Activated effector memory CD4-positive, alpha-beta T cell treated with Interleukin-2 at 50 U/mL for 16 hours (primary cell): ENCODE results near the gene STKLD1.
A peak's percentile ranks its signal among the peaks of the same experiment; 100 is the strongest.
"Not testable (repeated sequence)": the region's sequence is repeated elsewhere in the genome, so short reads cannot be mapped to it uniquely, and the experiment has no call there.

ENCODE experiments used
- DNase-seq: peaks from one replicate; pipeline ENCODE4 v3.0.0-alpha.2; 2020

Gene STKLD1

DNA sequence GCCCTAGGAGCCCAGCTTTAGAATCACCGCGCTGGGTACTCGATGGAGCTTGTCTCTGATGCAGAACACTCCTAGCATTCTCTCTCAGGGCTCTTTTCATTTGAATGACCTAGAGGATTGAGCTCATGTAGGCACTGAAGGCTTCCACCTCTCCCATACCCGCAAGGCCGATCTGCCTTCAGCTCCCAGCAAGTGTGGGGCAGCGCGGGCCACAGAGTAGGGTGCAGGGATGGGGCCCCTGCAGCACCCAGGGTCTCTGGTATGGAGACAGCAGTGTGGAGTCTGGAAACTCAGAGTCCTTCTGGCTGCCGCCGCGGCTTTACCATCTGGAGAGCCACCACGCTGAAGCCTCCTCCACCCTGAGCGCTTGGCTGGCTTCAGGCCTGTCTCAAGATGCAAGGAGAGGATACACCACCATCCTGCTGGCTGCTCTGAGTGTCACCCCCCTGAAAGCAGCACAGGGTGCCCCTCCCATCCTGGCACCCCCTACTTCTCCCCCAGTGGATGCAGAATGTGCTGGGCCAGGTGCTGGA is 12.9 kb downstream of the STKLD1 start:
- DNase-seq = no peak

- DNase-seq = no peak
Measured at GRCh38 chr9:133389562-133389961, 13.4 kb downstream of the STKLD1 start.

GRCh38 chr9:133390713-133391112 is 14.5 kb downstream of the STKLD1 start:
- DNase-seq = no peak

DNA sequence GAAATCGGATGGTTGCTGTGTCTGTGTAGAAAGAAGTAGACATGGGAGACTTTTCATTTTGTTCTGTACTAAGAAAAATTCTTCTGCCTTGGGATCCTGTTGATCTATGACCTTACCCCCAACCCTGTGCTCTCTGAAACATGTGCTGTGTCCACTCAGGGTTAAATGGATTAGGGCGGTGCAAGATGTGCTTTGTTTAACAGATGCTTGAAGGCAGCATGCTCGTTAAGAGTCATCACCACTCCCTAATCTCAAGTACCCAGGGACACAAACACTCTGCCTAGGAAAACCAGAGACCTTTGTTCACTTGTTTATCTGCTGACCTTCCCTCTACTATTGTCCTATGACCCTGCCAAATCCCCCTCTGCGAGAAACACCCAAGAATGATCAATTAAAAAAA is 15.3 kb downstream of the STKLD1 start:
- not testable (repeated sequence) for DNase-seq

DNA sequence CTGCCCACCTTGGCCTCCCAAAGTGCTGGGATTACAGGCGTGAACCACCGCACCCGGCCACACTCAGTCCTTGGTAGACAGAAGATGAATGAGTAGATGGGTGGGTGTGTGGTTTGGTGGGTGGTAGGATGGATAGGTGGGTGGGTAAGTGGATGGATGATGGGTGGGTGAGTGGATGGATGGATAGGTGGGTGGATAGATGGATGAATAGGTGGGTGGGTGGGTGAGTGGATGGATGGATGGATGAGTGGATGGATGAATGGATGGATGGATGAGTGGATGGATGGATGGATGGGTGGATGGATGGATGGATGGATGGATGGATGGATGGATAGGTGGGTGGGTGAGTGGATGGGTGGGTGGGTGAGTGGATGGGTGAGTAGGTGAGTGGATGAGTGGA is 16.1 kb downstream of the STKLD1 start:
- not testable (repeated sequence) for DNase-seq

- DNase-seq = no peak
Measured at GRCh38 chr9:133393399-133393798, 17.2 kb downstream of the STKLD1 start.

GRCh38 chr9:133394687-133395271 is 18.6 kb downstream of the STKLD1 start:
- no peak for DNase-seq

DNA sequence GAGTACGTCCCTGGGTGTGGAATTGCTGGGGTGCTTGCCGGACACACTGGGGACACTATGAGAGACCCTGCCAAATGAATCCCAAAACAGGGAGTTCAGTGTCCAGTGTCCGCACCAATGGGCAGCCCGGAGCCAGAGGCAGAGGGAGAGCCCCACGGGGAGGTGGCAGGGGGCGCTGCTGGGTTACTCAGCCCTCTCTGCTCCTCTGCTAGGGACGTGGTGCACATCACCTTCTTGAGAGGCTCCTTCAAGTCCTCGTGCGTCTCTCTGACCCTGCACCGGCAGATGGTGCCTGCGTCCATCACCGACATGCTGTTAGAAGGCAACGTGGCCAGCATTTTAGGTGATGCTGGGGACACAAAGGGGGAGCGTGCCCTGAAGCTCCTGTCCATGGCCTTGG is 20.8 kb downstream of the STKLD1 start:
- DNase-seq = no peak

- no peak for DNase-seq
Measured at GRCh38 chr9:133397370-133397769, 21.2 kb downstream of the STKLD1 start.

DNA sequence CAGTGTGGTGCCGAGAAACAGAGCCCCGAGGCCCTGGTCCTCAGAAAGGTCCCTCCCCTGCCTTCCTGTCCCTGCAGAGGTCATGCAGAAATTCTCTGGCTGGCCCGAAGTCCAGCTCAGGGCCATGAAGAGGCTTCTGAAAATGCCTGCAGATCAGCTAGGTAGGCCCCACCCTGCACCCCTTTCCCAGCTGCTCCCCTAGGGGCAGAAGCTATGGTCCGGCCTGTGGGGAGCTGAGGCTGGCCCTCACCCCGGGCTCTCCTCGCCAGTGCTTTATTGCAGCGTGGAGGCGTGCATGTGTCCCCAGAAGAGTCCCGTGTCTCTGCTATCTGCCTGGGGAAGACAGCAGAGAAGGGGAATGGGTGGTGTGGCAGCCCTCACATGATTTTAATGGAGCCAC is 21.7 kb downstream of the STKLD1 start:
- DNase-seq = no peak

DNA sequence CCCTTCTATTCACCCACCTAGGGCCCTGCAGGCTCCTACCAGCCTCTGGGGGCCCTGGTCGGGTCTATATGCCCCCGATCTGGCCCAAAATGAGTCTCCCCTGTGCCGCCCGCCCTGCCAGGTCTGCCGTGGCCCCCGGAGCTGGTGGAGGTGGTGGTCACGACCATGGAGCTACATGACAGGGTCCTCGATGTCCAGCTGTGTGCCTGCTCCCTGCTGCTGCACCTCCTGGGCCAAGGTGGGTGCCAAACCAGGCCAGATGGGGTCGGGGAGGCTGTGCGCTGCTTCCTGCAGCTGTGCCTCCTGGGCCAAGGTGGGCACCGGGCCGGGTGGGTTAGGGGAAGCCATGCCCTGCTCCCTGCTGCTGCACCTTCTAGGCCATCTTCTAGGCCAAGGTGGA is 24.1 kb downstream of the STKLD1 start:
- no peak for DNase-seq

DNA sequence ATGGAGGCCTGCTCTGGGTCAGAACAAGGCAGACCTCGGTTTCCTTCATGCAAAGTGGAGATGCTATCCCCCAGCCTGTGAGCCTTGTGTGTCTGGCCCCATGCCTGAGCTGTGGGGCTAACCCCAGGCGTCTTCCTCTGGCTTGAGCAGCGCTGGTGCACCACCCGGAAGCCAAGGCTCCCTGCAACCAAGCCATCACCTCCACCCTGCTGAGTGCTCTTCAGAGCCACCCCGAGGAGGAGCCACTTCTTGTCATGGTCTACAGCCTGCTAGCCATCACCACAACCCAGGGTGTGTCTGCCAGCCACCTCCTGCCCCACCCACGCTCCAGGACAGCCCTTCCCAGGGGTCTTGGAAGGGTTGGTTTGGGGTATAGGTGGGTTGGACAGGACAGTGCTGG is 25.4 kb downstream of the STKLD1 start:
- no peak for DNase-seq

DNA sequence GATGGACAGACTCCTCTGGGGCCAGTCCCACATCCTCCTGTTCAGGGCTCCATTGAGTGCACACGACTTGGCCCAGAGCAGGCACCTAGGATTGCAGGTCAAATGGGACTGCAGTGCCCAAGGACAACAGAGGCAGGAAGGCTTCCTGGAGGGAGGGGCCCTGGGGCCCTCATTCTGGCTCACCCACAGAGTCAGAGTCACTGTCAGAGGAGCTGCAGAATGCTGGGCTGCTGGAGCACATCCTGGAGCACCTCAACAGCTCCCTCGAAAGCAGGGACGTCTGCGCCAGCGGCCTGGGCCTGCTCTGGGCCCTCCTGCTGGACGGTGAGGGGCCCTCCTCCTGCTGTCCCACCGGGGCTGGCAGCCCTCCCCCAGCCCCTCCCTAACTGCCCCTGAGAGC is 26.5 kb downstream of the STKLD1 start:
- no peak for DNase-seq

- peak; percentile 37 for DNase-seq
Measured at GRCh38 chr9:133403766-133404453, 27.7 kb downstream of the STKLD1 start.

- DNase-seq = no peak
Measured at GRCh38 chr9:133404454-133405002, 28.4 kb downstream of the STKLD1 start.

DNA sequence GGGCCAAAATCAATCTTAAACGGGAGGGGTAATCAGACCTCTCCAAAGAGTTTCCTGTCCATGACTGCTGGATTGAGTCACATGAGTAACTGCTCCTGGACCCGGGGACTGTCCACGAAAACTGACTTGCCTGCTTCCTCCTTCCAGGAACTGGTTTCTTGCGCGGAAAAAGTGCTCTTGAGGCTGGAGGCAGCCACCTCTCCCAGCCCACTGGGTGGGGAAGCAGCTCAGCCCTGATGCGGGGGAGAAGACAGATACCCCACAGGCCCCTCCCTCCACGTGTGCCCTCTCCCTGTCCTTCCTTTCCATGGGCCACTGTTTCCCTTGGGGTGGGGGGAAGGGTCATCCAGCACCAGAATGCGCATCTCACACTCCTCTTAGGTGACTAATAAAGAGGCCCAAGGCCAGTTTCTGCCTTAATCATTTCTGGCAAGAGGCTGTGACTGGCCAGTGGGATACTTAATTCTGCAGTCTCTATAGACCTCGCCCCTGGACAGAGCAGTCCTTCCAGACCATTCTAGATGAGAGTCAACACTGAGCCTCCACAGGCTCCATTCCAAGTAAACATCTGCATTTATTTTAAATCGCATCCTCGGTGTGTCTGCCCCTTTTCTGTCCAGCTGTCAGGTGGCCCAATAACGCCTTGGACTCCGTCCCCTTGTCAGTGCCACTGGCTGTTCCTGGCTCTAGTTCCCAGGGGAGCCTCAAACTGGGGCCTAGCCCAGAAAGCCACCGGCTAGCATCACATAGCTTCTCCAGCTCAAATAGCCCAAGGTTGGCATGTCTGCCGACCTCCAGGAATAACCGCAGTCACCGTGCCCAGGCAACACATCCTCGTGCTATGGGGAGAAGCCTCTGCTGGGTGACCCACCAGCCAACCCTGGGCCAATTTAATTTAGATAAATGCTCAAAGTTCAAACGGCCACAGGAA is 29.6 kb downstream of the STKLD1 start:
- no peak for DNase-seq

DNA sequence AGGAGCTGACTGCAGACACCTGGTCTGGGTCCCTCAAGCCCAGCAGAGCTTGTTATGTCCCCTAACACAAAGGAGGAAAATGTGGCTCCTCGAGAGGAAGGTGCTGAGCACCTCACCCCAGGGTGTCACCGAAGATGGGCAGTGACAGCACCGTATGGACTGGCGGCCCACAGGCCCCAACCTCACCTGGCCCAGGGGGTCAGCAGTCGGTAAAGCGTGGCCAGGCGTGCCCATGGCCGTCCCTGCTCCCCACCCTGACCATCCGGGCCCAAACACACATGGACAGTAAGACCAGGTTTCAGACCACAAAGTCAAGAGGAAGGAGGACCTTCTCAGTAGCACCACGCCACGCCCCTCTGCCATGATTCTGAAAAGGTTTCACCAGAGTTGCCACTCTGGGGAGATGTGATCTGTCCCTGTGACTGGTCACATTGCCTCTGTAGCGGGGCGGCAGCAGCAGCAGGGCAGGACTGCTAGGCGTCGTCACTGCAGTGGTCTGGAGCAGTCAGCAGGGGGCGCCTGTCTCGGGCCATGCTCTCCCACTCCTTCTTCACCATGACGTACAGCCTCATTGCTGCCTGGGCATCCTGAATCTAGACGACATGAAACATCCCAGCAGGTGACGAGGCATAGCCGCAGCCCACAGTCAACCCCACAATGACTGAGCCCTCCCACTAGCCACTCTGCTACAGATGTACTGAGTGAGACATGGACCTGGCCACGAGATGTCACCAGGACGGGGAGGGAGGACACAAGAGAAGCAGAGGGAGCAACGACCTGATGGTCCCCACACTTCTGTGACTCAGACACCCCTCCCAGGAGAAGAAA is 30.5 kb downstream of the STKLD1 start:
- peak; percentile 65 for DNase-seq

DNA sequence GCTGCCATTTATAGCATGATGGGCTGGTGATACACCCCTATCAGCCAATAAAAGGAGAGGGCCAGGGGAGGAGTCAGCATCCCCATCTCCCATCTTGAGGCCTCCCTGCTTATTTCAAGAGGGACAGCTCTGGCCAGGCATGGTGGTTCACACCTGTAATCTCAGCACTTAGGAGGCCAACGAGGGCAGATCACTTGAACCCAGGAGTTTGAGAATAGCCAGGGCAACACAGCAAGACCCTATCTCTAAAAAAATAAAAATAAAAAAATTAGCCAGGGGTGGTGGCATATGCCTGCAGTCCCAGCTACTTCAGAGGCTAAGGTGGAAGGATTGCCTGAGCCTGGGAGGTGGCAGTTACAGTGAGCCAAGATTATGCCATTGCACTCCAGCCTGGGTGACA is 31.9 kb downstream of the STKLD1 start:
- DNase-seq = no peak

DNA sequence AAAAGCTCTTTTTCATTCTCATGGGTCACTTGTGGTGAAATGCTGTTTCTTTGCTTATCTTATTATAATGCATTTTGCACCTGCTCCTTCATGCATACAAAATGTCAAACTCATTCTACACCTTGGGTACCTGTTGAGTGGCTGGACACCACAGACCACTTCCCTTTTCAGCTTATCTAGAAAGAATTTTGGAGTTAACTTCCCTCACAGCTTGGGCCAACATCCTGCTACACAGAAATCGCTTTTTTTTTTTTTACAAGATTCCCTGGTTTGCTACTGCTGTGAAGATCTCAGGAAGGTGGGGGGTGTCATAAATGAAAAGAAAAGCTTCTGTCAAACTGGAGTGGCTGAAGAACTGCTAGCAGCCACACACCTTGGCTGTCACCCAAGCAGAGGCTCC is 39.0 kb downstream of the STKLD1 start:
- DNase-seq = no peak

GRCh38 chr9:133417541-133418461 is 41.6 kb downstream of the STKLD1 start, which contains the start of gene REXO4:
Gene REXO4, minus strand, starts transcription at chr9:133418010. Its CDS starts 166 bp downstream, at chr9:133417844.
- DNase-seq = peak; percentile 76

DNA sequence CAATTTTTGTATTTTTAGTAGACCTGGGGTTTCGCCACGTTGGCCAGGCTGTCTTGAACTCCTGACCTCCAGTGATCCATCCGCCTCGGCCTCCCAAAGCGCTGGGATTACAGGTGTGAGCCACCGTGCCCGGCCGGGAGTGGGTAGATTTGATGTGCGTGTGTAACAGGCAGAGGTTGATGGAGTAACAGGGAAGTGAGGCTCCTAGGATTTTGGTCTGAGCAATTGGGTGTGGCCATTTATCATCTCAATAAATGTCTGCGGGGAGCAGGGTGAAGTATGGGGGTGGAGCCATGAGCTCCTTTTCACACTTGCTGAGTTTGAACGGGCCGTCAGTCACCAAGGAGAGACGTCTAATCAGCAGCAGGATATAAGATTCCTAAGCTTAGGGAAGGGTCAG is 42.8 kb downstream of the STKLD1 start:
- no peak for DNase-seq
